K562 (cell line): ENCODE results near the gene DDX39A. TPM values are rescaled to one million over a fixed set of nuclear protein-coding genes. Genes with fewer than 3 reads are reported as not detected.
A peak's percentile ranks its signal among the peaks of the same experiment; 100 is the strongest.

Source experiments
- CBFB ChIP-seq: sonication (generic); formaldehyde crosslinking; IDR thresholded peaks from 2 replicates; pipeline ENCODE4 v1.4.0; 2020; ENCODE audit warnings: mild to moderate bottlenecking, missing genetic modification reagents
- E2F5 ChIP-seq: sonication (generic); formaldehyde crosslinking; IDR thresholded peaks from 2 replicates; pipeline ENCODE4 v1.8.0; 2022; ENCODE audit warnings: mild to moderate bottlenecking, missing genetic modification reagents
- FOSL1 ChIP-seq: fragments of 200-800 bp; sonication (Bioruptor generic); conservative IDR thresholded peaks from 2 replicates; pipeline ENCODE4 v1.6.1; 2016; ENCODE audit warnings: missing genetic modification characterization, missing compliant biosample characterization
- HNRNPUL1 ChIP-seq: fragments of 200-400 bp; formaldehyde crosslinking; IDR thresholded peaks from 2 replicates; pipeline ENCODE4 v1.6.1; 2017; ENCODE audit warnings: low read length
- ILK ChIP-seq: fragments of 450-650 bp; IDR thresholded peaks from 2 replicates; pipeline ENCODE4 v1.6.1; 2016; ENCODE audit warnings: missing genetic modification characterization, low read depth, mild to moderate bottlenecking, missing compliant biosample characterization, moderate library complexity, borderline replicate concordance
- JUN ChIP-seq, 2 experiments: sonication (generic) in 1 of 2; formaldehyde crosslinking in 1 of 2; IDR thresholded peaks; 2 replicates each; pipeline versions ENCODE4 v1.6.1 to v1.8.0; 2012 to 2022; ENCODE audit warnings: borderline replicate concordance in 2 of 2, mild to moderate bottlenecking in 2 of 2, improper control_type of control experiment in 1 of 2, low read depth in 1 of 2, low read length in 1 of 2, missing genetic modification reagents in 1 of 2
- KAT7 ChIP-seq: sonication (generic); formaldehyde crosslinking; IDR thresholded peaks from 2 replicates; pipeline ENCODE4 v1.8.0; 2022; ENCODE audit warnings: missing genetic modification reagents, mild to moderate bottlenecking, borderline replicate concordance
- KLF13 ChIP-seq: fragments of 450-650 bp; IDR thresholded peaks from 2 replicates; pipeline ENCODE4 v1.6.1; 2016; ENCODE audit warnings: missing genetic modification characterization, low read depth, mild to moderate bottlenecking, missing compliant biosample characterization, moderate library complexity, borderline replicate concordance
- MYC ChIP-seq, 2 experiments: fragments of 250-450 bp in 1 of 2; sonication (Bioruptor Pico) in 1 of 2; IDR thresholded peaks; 2 replicates each; pipeline versions ENCODE4 v1.5.1 to v1.6.1; 2012 to 2021; ENCODE audit warnings: low read depth in 2 of 2, borderline replicate concordance in 1 of 2, improper control_type of control experiment in 1 of 2, low read length in 1 of 2, mild to moderate bottlenecking in 1 of 2, moderate library complexity in 1 of 2
- MYNN ChIP-seq, 2 experiments: sonication (generic); formaldehyde crosslinking in 1 of 2; IDR thresholded peaks; 2 replicates each; pipeline versions ENCODE4 v1.5.0 to v1.6.1; 2016 to 2020; ENCODE audit warnings: antibody characterized with exemption in 1 of 2, missing genetic modification reagents in 1 of 2
- POLR2H ChIP-seq: IDR thresholded peaks from 2 replicates; pipeline ENCODE4 v1.6.1; 2016; ENCODE audit warnings: missing genetic modification characterization, low read depth, mild to moderate bottlenecking, control low read depth, missing compliant biosample characterization, moderate library complexity
- POU5F1 ChIP-seq: fragments of 150-350 bp; IDR thresholded peaks from 2 replicates; pipeline ENCODE4 v1.6.1; 2014; ENCODE audit warnings: borderline replicate concordance, low read length, low read depth, mild to moderate bottlenecking; ENCODE audit not compliant: partially characterized antibody
- PRPF4 ChIP-seq: fragments of 200-400 bp; formaldehyde crosslinking; IDR thresholded peaks from one replicate; pipeline ENCODE4 v1.6.1; 2017; ENCODE audit warnings: low read length, low read depth, mild to moderate bottlenecking; ENCODE audit not compliant: insufficient read depth, poor library complexity, severe bottlenecking
- RBFOX2 ChIP-seq: fragments of 200-400 bp; formaldehyde crosslinking; IDR thresholded peaks from 2 replicates; pipeline ENCODE4 v1.6.1; 2017; ENCODE audit warnings: low read depth, mild to moderate bottlenecking, low read length, moderate library complexity
- TSC22D4 ChIP-seq: fragments of 450-650 bp; IDR thresholded peaks from 2 replicates; pipeline ENCODE4 v1.6.1; 2016; ENCODE audit warnings: missing genetic modification characterization, missing biosample characterization, control low read depth
- VEZF1 ChIP-seq: fragments of 200-800 bp; sonication (Bioruptor generic); IDR thresholded peaks from 2 replicates; pipeline ENCODE4 v1.6.1; 2017; ENCODE audit warnings: missing genetic modification characterization, missing compliant biosample characterization
- ZNF263 ChIP-seq: sonication (generic); formaldehyde crosslinking; IDR thresholded peaks from 2 replicates; pipeline ENCODE4 v1.8.0; 2022; ENCODE audit warnings: mild to moderate bottlenecking, missing genetic modification reagents, borderline replicate concordance
- ZNF3 ChIP-seq: fragments of 250-450 bp; sonication (Bioruptor Pico); IDR thresholded peaks from 2 replicates; pipeline ENCODE4 v1.5.0; 2021; ENCODE audit warnings: mild to moderate bottlenecking, moderate library complexity
- ZNF431 ChIP-seq: sonication (generic); formaldehyde crosslinking; IDR thresholded peaks from 2 replicates; pipeline ENCODE4 v1.8.0; 2022; ENCODE audit warnings: mild to moderate bottlenecking, missing genetic modification reagents
- polyA plus RNA-seq, 8 experiments: library from polyadenylated mRNA; depleted of rRNA in 4 of 8; stranded (reverse) in 5 of 8; unstranded in 3 of 8; fragments of >200 nt; fragmentation: Nextera tagmentation in 2 of 8; fragmentation: Illumina TruSeq in 1 of 8; extraction: Ambion mirVana in 2 of 8; extraction: Trizol in 1 of 8; gene quantifications; 2 replicates each; pipeline versions ENCODE4 v1.2.1 to v1.2.3, GENCODE V29; 2011 to 2014; ENCODE audit warnings: inconsistent platforms in 1 of 8, missing spikeins in 1 of 8
- total RNA-seq, 7 experiments: library from RNA; depleted of rRNA in 6 of 7; stranded (reverse); fragments of >200 nt in 6 of 7; fragmentation: Illumina TruSeq in 2 of 7; extraction: Trizol in 2 of 7; gene quantifications; 2 replicates each; pipeline versions ENCODE4 v1.2.1 to v1.2.3, GENCODE V29; 2011 to 2021; ENCODE audit warnings: low replicate concordance in 1 of 7
- TF ChIP-seq, protein P1 (sequence below): fragments of 250-450 bp; sonication (Bioruptor Pico); IDR thresholded peaks from 2 replicates; pipeline ENCODE4 v1.4.0; 2020; ENCODE audit warnings: borderline replicate concordance
- TF ChIP-seq, protein P2 (sequence below): sonication (generic); formaldehyde crosslinking; IDR thresholded peaks from 2 replicates; pipeline ENCODE4 v1.8.0; 2022; ENCODE audit warnings: mild to moderate bottlenecking, missing genetic modification reagents

Gene DDX39A
- total and polyA plus RNA-seq, 9 of the 15 experiments (the other 6 are each of a cell fraction or from before 2014, with no cell fraction given), result 90.3 to 250 (median 188) TPM

- no peak for TF ChIP-seq MYC (IDR thresholded peaks at IDR 0.05; ENCODE audit: low read depth, low read length)
- peak; percentile 21; the same call in 1 of the 2 replicates for TF ChIP-seq MYC (CRISPR knock-in tag; IDR thresholded peaks at IDR 0.05; ENCODE audit: borderline replicate concordance, low read depth)
- no peak for TF ChIP-seq JUN (IDR thresholded peaks at IDR 0.05; ENCODE audit: borderline replicate concordance, low read depth, low read length)
- TF ChIP-seq JUN (CRISPR knock-in tag; IDR thresholded peaks at IDR 0.05; ENCODE audit: borderline replicate concordance), result no peak
- 0 out of 2 replicates have a peak, but pooled peaks have one; percentile 7 for TF ChIP-seq ZNF431 (CRISPR knock-in tag)
- TF ChIP-seq POU5F1, result no peak
- TF ChIP-seq E2F5, result no peak
- no peak for TF ChIP-seq PRPF4
- no peak for TF ChIP-seq KLF13 (tag)
- TF ChIP-seq FOSL1, result no peak
- peak; percentile 28; the same call in 1 of the 2 replicates for TF ChIP-seq CBFB (CRISPR knock-in tag)
- TF ChIP-seq ILK (tag), result no peak
- TF ChIP-seq, protein P1, sequence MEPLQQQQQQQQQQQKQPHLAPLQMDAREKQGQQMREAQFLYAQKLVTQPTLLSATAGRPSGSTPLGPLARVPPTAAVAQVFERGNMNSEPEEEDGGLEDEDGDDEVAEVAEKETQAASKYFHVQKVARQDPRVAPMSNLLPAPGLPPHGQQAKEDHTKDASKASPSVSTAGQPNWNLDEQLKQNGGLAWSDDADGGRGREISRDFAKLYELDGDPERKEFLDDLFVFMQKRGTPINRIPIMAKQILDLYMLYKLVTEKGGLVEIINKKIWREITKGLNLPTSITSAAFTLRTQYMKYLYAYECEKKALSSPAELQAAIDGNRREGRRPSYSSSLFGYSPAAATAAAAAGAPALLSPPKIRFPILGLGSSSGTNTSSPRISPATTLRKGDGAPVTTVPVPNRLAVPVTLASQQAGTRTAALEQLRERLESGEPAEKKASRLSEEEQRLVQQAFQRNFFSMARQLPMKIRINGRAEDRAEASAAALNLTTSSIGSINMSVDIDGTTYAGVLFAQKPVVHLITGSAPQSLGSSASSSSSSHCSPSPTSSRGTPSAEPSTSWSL (CRISPR knock-in tag), result no peak
- no peak for TF ChIP-seq KAT7 (CRISPR knock-in tag)
- TF ChIP-seq TSC22D4 (tag), result no peak
- TF ChIP-seq MYNN (IDR thresholded peaks at IDR 0.05), result peak; percentile 19; the same call in 1 of the 2 replicates
- TF ChIP-seq MYNN (CRISPR knock-in tag; IDR thresholded peaks at IDR 0.05), result no peak
- TF ChIP-seq VEZF1 (CRISPR knock-in tag), result no peak
- TF ChIP-seq, protein P2, sequence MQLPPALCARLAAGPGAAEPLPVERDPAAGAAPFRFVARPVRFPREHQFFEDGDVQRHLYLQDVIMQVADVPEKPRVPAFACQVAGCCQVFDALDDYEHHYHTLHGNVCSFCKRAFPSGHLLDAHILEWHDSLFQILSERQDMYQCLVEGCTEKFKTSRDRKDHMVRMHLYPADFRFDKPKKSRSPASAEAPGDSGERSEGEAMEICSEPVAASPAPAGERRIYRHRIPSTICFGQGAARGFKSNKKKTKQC (CRISPR knock-in tag), result no peak
- no peak for TF ChIP-seq HNRNPUL1
- TF ChIP-seq ZNF263 (CRISPR knock-in tag), result 0 out of 2 replicates have a peak, but pooled peaks have one; percentile 2
- no peak for TF ChIP-seq ZNF3 (CRISPR knock-in tag)
- TF ChIP-seq RBFOX2, result peak; percentile 44; the same call in 1 of the 2 replicates
- no peak; the same call in 1 of the 2 replicates for TF ChIP-seq POLR2H (tag)
These were observed 12.3 kb downstream of the DDX39A start (continued) for GRCh38 chr19:14406645-14407401.
